Activated T-cell treated with anti-CD3 and anti-CD28 coated beads for 1 hour (primary cell): ENCODE results near the gene GNB1.
"Not testable (repeated sequence)": the region's sequence is repeated elsewhere in the genome, so short reads cannot be mapped to it uniquely, and the experiment has no call there.

ENCODE experiments used
- DNase-seq: peaks from one replicate; pipeline ENCODE4 v3.0.0-alpha.2; 2020; ENCODE audit warnings: low read depth

Gene GNB1

DNA sequence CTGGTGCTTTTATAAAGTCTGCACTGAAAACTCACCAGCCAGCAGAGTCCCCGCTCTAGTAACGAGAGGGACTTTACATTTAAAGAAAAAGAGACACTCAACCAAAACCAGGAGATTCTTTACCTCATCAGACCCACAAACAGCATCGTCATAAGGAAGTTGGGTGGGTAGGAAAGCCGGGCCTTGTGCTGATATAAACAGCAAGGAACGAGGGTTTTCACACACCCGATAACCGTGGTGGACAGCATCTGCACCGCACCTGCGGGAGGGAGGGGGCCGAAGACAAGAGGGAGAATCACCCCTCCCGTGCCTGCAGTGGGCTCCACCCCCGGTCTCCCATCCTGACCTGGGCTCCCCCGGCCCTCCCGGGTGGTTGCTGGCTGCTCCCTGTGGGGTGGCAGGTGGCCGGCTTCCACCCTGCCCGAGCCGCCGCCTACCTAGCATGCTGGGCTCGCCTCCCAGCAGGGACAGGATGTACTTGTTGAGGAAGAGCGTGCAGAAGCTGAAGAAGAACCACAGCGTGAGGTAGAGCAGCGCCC, 152.0 kb downstream of the GNB1 start:
- DNase-seq: not testable (repeated sequence)

DNA sequence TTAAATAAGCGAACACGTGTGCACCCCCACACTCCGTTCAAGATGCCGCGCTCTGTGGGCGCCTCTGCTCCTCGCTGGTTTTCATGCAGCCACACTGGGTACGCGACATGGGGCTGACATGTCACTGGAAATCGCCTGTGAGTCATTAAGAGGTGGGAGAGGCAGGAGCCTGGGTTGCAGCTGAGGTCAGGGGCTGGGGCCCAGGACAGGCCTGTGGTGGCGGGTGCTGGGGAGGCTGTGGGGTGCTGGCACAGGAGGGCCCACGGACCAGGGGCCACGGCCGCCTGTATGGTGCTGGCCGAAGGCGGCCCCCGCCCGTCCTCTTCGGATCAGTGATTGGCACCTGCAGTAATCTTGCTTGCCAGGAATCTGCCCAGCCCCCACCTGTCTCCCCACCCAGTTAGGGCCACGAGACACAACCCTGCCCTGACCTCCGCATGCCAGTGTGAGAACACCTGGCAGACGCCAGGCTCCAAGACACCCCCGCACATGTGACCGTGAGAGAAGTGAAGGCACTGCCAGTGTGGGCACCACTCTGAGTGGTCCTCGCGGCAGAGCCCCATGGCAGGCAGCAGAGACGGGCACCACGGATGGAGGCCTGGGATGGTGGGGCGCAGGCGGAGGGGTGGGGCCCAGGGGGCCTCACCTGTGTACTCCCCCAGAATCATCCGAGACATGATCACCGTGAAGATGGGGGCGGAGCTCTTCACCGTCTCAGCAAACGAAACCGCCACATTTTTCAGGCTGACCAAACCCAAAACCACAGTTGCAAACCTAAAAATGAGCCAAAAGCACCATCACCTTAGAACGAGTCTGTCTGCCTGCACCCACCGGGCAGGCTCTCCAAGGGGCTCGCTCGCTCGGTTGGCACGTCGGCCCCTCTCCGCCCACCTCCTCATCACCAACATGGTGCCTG, 153.0 kb downstream of the GNB1 start:
- DNase-seq: not testable (repeated sequence)
